Effector memory CD4-positive, alpha-beta T cell (primary cell): ENCODE results near the gene LCN6.
A peak's percentile ranks its signal among the peaks of the same experiment; 100 is the strongest.
"Not testable (repeated sequence)": the region's sequence is repeated elsewhere in the genome, so short reads cannot be mapped to it uniquely, and the experiment has no call there.

Experiments
- DNase-seq, 3 donors: peaks; one replicate each; pipeline ENCODE4 v3.0.0-alpha.2; 2020
- H3K27ac ChIP-seq: 2 replicates; pipeline ENCODE4 v1.7.0; 2013; ENCODE audit warnings: mild to moderate bottlenecking, low read length, moderate library complexity; ENCODE audit not compliant: insufficient read depth, poor library complexity, severe bottlenecking
- H3K27me3 ChIP-seq: replicated peaks from 2 replicates; pipeline ENCODE4 v1.7.0; 2013; ENCODE audit warnings: mild to moderate bottlenecking, low read length; ENCODE audit not compliant: insufficient read depth, control insufficient read depth, poor library complexity, severe bottlenecking
- H3K36me3 ChIP-seq: 2 replicates; pipeline ENCODE4 v1.7.0; 2013; ENCODE audit warnings: mild to moderate bottlenecking, low read length, moderate library complexity; ENCODE audit not compliant: control insufficient read depth, insufficient read depth
- H3K4me1 ChIP-seq: 2 replicates; pipeline ENCODE4 v1.7.0; 2013; ENCODE audit warnings: low read length, mild to moderate bottlenecking; ENCODE audit not compliant: control insufficient read depth, insufficient read depth, poor library complexity, severe bottlenecking
- H3K4me3 ChIP-seq: 2 replicates; pipeline ENCODE4 v1.7.0; 2013; ENCODE audit warnings: low read length, low read depth, mild to moderate bottlenecking; ENCODE audit not compliant: insufficient read depth, poor library complexity, severe bottlenecking
- H3K9me3 ChIP-seq: 2 replicates; pipeline ENCODE4 v1.7.0; 2013; ENCODE audit warnings: mild to moderate bottlenecking, low read length, moderate library complexity; ENCODE audit not compliant: control insufficient read depth

Gene LCN6

GRCh38 chr9:136711751-136712689 lies 36.3 kb downstream of the LCN6 start, which contains the start of gene DIPK1B:
DIPK1B (plus strand) TSS chr9:136712572; CDS start chr9:136712666, 94 bp downstream.
- Histone ChIP-seq H3K9me3 (no peaks in the 10 kb centered on the region), H3K4me3 (peak within 1 kb of the TSS; percentile 22), H3K27me3 (peaks cover 28% of the 10 kb centered on the region), H3K27ac (no peak within 1 kb of the TSS), H3K36me3 (no peaks in the 10 kb centered on the region), H3K4me1 (peaks cover 13% of the 10 kb centered on the region)
- DNase-seq, result no peak

- not testable (repeated sequence) for H3K4me3 ChIP-seq, DNase-seq
- peaks cover 28% of the 10 kb centered on the region for H3K27me3 ChIP-seq
These were observed 37.1 kb downstream of the LCN6 start for GRCh38 chr9:136711219-136711648.

GRCh38 chr9:136710543-136710942 lies 37.8 kb downstream of the LCN6 start:
- no peaks in the 10 kb centered on the region for H3K36me3 ChIP-seq
- H3K4me3 ChIP-seq, result no peak overlapping the region
- H3K27me3 ChIP-seq, result peaks cover 28% of the 10 kb centered on the region
- H3K27ac ChIP-seq, result no peak overlapping the region
- H3K9me3 ChIP-seq, result no peaks in the 10 kb centered on the region
- peaks cover 13% of the 10 kb centered on the region for H3K4me1 ChIP-seq
- no peak for DNase-seq

More at GRCh38 chr9:136711219-136711648, 37.1 kb downstream of the LCN6 start:
- H3K27ac ChIP-seq, H3K36me3 ChIP-seq, H3K9me3 ChIP-seq: not testable (repeated sequence)
- peaks cover 13% of the 10 kb centered on the region for H3K4me1 ChIP-seq

- peaks cover 28% of the 10 kb centered on the region for H3K27me3 ChIP-seq
- H3K4me3 ChIP-seq, result no peak overlapping the region
- H3K27ac ChIP-seq, result no peak overlapping the region
- no peak for DNase-seq
- peaks cover 13% of the 10 kb centered on the region for H3K4me1 ChIP-seq
- no peaks in the 10 kb centered on the region for H3K36me3 ChIP-seq
- no peaks in the 10 kb centered on the region for H3K9me3 ChIP-seq
These were observed 38.7 kb downstream of the LCN6 start for GRCh38 chr9:136709454-136710109.

- no peaks in the 10 kb centered on the region for H3K36me3 ChIP-seq
- no peak overlapping the region for H3K4me3 ChIP-seq
- H3K4me1 ChIP-seq, result peaks cover 12% of the 10 kb centered on the region
- no peak for DNase-seq
- peaks cover 16% of the 10 kb centered on the region for H3K27me3 ChIP-seq
- no peaks in the 10 kb centered on the region for H3K9me3 ChIP-seq
- H3K27ac ChIP-seq, result no peak overlapping the region
These were observed 40.3 kb downstream of the LCN6 start for GRCh38 chr9:136707849-136708517.

GRCh38 chr9:136707011-136707410 lies 41.3 kb downstream of the LCN6 start:
- no peak overlapping the region for H3K27ac ChIP-seq
- peaks cover 10% of the 10 kb centered on the region for H3K27me3 ChIP-seq
- DNase-seq, result no peak
- peaks cover 6% of the 10 kb centered on the region for H3K4me1 ChIP-seq
- H3K9me3 ChIP-seq, result no peaks in the 10 kb centered on the region
- no peak overlapping the region for H3K4me3 ChIP-seq
- H3K36me3 ChIP-seq, result no peaks in the 10 kb centered on the region

GRCh38 chr9:136705564-136705963 lies 42.8 kb downstream of the LCN6 start:
- no peaks in the 10 kb centered on the region for H3K27me3 ChIP-seq
- peaks cover 8% of the 10 kb centered on the region for H3K4me1 ChIP-seq
- H3K27ac ChIP-seq, result no peak overlapping the region
- H3K4me3 ChIP-seq, result no peak overlapping the region
- no peaks in the 10 kb centered on the region for H3K36me3 ChIP-seq
- no peaks in the 10 kb centered on the region for H3K9me3 ChIP-seq
- no peak for DNase-seq

GRCh38 chr9:136704741-136705140 lies 43.6 kb downstream of the LCN6 start:
- not testable (repeated sequence) for DNase-seq, H3K9me3 ChIP-seq, H3K27me3 ChIP-seq, H3K27ac ChIP-seq, H3K36me3 ChIP-seq, H3K4me3 ChIP-seq
- peaks cover 13% of the 10 kb centered on the region for H3K4me1 ChIP-seq

GRCh38 chr9:136703276-136703860 lies 45.0 kb downstream of the LCN6 start:
- Histone ChIP-seq H3K27ac (no peak overlapping the region), H3K4me1 (peaks cover 13% of the 10 kb centered on the region), H3K9me3 (no peaks in the 10 kb centered on the region), H3K4me3 (no peak overlapping the region), H3K27me3 (no peaks in the 10 kb centered on the region), H3K36me3 (no peaks in the 10 kb centered on the region)
- no peak for DNase-seq
